ENCODE results near the gene SAMD4A.

Gene SAMD4A

DNA sequence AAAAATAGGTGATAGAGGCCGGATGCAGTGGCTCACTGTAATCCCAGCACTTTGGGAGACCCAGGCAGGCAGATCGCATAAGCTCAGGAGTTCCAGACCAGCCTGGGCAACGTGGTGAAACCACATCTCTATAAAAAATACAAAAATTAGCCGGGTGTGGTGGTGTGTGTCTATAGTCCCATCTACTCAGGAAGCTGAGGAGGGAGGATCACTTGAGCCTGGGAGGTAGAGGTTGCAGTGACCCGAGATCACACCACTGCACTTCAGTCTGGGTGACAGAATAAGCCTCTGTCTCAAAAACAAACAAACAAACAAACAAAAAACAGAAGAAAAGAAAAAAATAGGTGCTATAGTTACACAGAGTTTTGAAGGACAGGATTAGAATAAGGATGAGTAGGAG, 142.1 kb downstream of the SAMD4A start:
- DNase-seq (ENCODE audit: low spot score), result no peak

DNA sequence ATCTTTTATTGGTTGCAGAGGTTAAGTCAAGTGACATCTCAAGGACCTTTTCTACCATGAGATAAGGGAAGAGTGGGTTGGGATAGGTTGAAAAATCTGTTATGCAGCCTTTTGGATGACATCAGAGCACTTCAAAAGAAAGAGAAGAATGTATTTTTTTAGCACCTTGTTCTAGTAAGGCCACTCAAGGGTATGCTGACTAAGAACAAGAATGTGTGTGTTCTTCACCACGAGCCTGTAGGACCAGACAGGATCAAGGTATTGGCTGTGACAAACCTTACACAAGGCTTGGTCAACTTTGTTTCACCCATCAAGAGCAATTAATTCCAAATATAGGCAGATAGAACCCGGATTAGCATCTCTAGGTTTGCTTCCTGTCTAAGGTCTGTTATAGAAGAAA, 142.5 kb downstream of the SAMD4A start:
- no peak for DNase-seq (ENCODE audit: low spot score)

GRCh38 chr14:54709867-54710266, 142.9 kb downstream of the SAMD4A start:
- DNase-seq (ENCODE audit: low spot score), result no peak

GRCh38 chr14:54711312-54711711, 144.4 kb downstream of the SAMD4A start:
- DNase-seq (ENCODE audit: low spot score), result no peak

GRCh38 chr14:54711812-54712464, 145.0 kb downstream of the SAMD4A start:
- no peak for DNase-seq (ENCODE audit: low spot score)

GRCh38 chr14:54712465-54713200, 145.7 kb downstream of the SAMD4A start:
- DNase-seq (ENCODE audit: low spot score), result no peak

DNA sequence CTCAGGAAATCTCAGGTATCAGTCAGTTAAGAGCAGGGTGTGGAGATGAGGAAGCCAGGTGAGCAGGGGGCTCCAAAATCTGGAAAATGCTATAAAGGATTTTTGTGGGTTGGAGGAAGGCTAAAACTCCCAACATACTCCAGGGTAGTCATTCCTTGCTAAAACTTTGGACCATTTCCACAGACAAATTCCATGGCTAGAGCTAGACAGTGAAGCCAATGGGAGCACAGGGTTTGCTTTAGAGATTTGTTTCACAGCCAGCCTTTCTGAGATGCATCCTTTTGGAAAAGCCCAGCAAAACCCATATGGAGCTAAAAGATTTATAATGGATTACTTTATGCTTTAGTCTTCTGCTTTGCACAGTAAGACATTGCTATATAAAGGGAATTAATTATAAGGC, 146.5 kb downstream of the SAMD4A start:
- DNase-seq (ENCODE audit: low spot score), result no peak

DNA sequence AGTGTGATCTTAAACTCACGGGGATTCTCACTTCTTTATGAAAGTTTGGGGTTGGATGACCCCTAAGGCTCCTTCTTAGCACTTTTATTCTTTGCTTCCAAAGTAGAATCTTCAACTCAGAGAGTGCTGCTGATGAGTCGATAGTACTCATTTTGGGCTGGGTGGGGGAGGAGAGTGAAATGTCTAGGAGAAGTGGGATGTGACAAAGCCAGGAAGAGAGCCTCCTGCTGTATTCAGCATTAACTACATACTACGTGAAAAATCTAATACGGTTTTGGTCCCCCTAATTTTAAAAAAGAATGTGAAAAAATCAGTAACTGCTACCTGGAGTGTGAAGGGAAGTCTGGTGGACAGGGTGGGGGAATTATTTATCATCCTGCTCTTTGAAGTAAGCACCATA, 148.3 kb downstream of the SAMD4A start:
- DNase-seq (ENCODE audit: low spot score), result no peak

GRCh38 chr14:54715811-54716210, 148.9 kb downstream of the SAMD4A start:
- DNase-seq (ENCODE audit: low spot score), result no peak

DNA sequence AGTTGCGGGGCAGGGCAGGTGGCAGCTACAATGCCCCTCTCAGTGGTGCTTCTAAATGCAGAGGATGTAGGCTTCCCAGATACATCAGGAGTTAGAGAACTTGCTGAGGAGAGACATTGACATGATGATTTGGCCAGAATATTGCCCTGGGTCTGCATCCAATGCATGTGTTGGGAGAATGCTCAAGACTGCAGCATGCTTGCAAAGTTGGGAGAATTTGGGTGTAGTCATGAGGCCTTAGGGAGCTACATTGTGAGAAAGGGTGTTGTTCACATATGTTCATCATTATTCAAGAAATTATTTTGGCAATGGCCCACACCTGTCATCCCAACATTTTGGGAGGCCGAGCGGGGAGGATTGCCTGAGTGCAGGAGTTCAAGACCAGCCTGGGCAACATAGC, 149.9 kb downstream of the SAMD4A start:
- no peak for DNase-seq (ENCODE audit: low spot score)

GRCh38 chr14:54718046-54718445, 151.1 kb downstream of the SAMD4A start:
- DNase-seq (ENCODE audit: low spot score), result no peak

GRCh38 chr14:54719406-54719805, 152.5 kb downstream of the SAMD4A start:
- DNase-seq (ENCODE audit: low spot score), result no peak

DNA sequence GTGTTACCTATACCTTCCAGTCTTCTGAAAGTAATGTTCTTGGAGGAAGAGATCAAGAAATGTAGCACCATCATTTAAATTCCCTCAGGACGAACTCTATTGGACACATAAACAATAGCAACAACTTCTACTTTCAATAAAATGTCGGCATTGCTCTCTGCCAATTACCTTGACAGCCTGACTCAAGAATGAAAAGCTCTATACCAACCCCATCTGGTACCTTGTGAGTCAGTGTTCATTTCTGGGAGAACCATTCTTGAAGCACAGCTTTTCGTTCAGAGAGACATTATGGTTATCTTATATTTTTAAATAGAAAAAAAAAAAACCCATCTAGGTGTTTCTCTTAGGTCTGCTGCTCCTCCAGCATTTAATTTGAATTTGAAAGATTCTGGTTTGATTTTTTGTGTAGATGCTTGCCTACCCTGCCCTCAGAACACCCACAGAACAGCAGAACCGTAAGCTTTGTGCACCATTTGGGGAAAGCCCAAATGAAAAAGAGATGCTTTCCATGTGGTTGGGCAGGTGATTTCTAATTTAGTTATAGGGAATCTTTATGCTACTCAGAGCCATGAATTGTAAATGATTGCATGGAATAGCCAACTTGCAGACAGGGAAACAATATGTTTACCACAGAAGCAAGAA, 156.0 kb downstream of the SAMD4A start:
- DNase-seq (ENCODE audit: low spot score), result no peak

DNA sequence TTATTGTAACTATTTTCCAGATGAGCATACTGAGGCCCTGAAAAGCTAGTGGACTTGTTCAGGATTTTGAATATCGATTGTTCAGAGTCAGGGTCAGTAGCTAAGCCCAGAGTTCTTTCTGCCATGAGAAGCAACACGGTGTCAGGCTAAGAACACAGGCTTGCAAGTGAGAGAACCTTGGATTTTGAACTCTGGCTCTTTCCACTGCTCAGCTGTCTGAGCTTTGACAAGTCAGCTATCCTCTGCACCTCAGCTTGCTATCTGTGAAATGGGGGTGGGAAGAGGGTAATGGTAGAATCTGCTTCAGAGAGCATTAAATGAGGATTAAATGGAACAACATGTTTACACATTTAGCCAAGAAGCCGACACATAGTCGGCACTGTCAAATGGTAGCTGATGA, 157.2 kb downstream of the SAMD4A start:
- no peak for DNase-seq (ENCODE audit: low spot score)

DNA sequence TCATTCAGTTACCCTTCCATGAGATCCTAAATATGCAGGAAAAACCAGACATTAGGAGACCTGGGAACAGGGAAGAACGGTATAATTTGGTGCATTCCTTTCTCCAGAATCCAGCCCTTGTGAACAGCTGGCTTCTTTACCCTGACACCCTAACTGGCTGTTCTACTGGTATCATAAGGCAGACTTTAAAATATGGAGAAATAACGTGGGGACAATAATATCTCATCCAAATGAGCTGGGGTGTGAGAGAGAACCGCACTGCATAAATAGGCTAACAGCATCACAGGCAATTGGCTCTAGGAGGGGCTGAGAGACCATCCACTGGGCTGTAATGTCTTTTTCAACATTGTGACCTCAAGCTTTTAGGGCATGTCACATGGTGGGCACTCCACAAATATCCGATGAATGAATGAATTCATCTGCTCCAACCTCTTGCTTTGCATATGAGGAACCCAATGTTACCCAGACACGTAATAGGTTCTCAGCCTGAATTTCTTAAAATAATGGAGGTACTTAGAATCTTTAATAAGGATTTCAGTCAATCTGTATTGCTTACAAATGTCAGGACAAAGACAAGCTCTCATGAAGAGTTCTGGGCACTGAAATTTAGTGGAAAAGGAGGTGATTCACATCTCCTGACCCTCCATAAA, 157.9 kb downstream of the SAMD4A start:
- peak; percentile 78 for DNase-seq (ENCODE audit: low spot score)

DNA sequence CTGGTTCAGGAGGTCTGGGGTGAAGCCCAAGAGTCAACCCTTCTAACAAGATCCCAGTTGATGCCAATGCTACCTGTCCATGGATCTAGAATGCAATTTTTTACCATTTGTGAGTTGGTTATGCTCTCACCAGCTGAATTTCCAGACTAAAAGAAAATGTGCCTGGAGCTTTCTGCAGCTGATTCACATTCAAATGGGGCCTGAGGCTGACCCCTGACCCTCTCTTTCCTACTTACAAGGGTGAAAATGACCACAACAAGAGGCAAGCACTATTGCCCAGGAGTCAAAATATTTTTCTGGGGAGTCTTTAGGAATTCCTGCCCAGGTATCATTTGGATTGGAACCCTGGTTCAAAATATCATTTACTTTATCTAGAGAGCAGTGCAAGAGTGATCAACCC, 159.1 kb downstream of the SAMD4A start:
- no peak for DNase-seq (ENCODE audit: low spot score)

DNA sequence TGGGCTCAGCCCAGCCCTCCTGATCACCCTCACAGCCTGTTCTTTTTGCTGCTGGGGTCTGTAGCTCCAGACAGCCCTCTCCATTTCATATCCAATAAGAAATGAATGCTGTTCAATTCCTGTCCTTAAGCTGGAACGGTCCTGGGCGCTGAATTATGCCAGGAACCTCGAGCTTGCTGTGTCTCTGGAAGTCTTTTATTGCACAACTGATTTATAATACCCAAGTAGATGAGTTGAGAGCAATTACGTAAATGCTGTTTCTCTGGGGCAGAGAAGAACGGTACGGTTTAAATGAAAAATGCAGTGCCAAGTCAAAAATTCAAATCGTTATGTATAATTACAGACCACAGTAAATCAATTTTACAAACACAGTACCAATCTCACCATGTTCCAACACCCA, 161.0 kb downstream of the SAMD4A start:
- no peak for DNase-seq (ENCODE audit: low spot score)

DNA sequence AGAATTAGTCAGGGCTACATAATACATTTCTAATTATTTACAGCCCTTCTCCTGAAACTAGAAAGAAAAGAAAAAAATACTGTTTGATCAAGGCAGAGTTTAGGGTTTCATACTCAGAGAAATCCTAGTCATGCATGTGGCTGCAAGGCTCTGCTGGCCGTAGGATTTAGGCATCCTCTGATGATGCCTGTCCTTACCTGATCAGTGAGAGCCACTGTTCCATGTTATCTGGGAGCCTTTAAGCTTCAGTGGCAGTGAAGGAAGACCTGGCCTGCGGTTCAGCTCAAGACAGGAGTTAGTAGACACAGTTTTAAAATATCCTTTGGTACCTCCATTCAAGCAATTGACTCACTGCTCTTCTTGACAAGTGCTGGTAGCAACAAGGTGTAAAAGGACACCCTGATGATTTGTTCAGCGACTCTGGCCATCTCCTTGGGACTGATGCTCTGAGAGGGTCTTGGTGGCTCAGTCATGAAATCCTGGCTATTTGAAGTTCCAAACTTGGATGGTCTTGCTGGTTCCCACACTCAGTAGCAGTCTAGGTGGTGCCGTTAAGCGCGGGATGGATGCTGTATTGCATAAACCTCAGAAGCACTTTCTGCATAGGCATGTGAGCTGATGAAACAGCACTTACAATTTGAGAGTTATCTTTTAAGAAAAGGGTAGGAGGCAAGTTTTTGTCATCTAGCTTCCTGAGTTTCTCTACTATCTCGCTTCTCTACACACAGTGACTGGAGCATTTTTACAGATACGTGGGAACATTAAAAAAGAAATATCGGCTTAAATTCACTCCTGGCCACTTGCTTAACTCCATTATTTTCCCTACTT, 162.0 kb downstream of the SAMD4A start:
- no peak for DNase-seq (ENCODE audit: low spot score)

GRCh38 chr14:54730156-54730961, 163.4 kb downstream of the SAMD4A start:
- DNase-seq (ENCODE audit: low spot score), result no peak

GRCh38 chr14:54734966-54735365, 168.0 kb downstream of the SAMD4A start:
- DNase-seq (ENCODE audit: low spot score), result no peak

GRCh38 chr14:54735424-54735823, 168.5 kb downstream of the SAMD4A start:
- DNase-seq (ENCODE audit: low spot score), result no peak

Measured in COLO829 (cell line).